ENCODE data around the gene MIPEP. TPM values are rescaled to one million over a fixed set of nuclear protein-coding genes. Genes with fewer than 3 reads are reported as not detected.

MIPEP gene
- total and polyA plus RNA-seq, 2 donors = 12.6 to 16.6 TPM

DNA sequence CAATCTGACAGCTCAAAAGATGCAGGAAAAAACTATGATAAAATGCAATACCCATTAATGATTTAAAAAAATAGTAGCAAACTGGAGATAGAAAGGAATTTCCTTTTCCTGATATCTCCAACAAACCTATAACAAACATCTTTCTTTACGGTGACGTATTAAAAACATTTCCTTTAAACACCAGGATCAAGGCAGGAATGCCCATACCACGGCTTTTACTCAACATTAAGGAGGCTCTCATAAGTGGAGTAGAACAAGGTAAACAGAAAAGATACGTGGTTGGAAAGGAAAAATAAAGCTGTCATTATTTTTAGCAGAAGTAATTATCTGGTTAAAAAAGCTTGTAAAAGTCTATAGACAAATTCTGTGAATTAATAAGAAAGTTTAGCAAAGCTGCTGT is 61.1 kb downstream of the MIPEP start:
- H3K36me3 ChIP-seq (ENCODE audit: insufficient read depth) = no peaks in the 10 kb centered on the region
- no peaks in the 10 kb centered on the region for H3K4me1 ChIP-seq (ENCODE audit: insufficient read depth)
- DNase-seq (ENCODE audit: extremely low spot score) = no peak
- WGBS = 79% methylated on average over 4 of the region's 4 CpGs
- no peak overlapping the region for H3K4me3 ChIP-seq (ENCODE audit: low read depth, low read length)
- no peak overlapping the region for H3K27ac ChIP-seq (ENCODE audit: low read depth)

- 68% methylated on average over 2 of the region's 2 CpGs for WGBS
- Histone ChIP-seq H3K4me3 (ENCODE audit: low read depth, low read length) (no peak overlapping the region), H3K36me3 (ENCODE audit: insufficient read depth) (no peaks in the 10 kb centered on the region)
These were observed 64.0 kb downstream of the MIPEP start for GRCh38 chr13:23825179-23825578.

DNA sequence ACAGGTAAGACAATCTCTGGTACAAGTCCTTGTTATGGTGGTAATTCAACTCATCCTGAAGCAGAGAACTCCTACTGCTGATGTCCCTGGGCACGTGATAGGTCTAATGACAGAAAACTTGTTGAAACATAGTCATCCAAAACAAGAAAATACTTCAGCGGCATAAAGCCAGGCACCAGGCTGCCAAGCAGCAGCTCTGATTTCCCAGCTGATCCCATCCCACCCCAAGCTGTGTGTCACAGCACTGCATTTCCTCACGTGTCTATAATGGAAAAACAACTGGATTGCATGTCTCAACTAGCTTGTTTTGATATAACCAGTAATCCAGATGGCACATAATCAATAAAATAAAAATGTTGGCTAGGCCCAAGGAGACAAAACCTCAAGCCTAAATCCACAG is 64.8 kb downstream of the MIPEP start:
- DNase-seq (ENCODE audit: extremely low spot score) = no peak

More at GRCh38 chr13:23825179-23825578, 64.0 kb downstream of the MIPEP start:
- DNase-seq (ENCODE audit: extremely low spot score) = no peak
- no peaks in the 10 kb centered on the region for H3K4me1 ChIP-seq (ENCODE audit: insufficient read depth)
- H3K27ac ChIP-seq (ENCODE audit: low read depth) = no peak overlapping the region

DNA sequence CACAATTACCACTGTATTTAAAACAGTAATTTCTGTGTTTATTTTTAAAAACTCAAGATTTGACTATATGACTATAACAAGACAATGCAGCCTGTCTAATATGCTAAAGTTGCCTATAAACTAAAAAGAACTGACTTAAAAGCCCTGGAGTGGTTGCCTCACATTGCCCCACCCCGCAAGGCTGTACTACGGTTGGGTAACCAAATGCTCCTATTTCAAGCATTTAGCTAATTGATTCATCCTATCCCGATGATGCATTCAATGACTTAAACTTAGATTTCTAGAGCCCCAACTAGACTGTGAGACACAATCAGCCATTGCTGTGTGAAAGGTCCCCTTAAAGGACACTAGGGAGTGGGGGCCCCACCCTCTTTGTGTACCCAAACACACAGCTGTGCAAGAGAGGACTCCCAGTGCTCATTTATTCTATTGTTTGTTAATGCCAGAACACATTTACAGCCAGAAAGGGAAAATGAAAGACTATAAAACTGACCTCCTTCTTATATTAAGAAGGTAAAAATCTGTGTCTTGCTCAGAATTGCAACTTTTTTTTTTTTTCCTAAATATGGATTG is 66.9 kb downstream of the MIPEP start:
- no peak for DNase-seq (ENCODE audit: extremely low spot score)
- WGBS = 90% methylated on average over 3 of the region's 3 CpGs
- Histone ChIP-seq H3K4me3 (ENCODE audit: low read depth, low read length) (no peak overlapping the region), H3K36me3 (ENCODE audit: insufficient read depth) (no peaks in the 10 kb centered on the region), H3K27ac (ENCODE audit: low read depth) (no peak overlapping the region), H3K4me1 (ENCODE audit: insufficient read depth) (no peaks in the 10 kb centered on the region)

More for the DNA sequence above, 64.8 kb downstream of the MIPEP start:
- no peaks in the 10 kb centered on the region for H3K36me3 ChIP-seq (ENCODE audit: insufficient read depth)
- WGBS = 63% methylated on average over 3 of the region's 3 CpGs
- H3K27ac ChIP-seq (ENCODE audit: low read depth) = no peak overlapping the region
- no peaks in the 10 kb centered on the region for H3K4me1 ChIP-seq (ENCODE audit: insufficient read depth)
- H3K4me3 ChIP-seq (ENCODE audit: low read depth, low read length) = no peak overlapping the region

GRCh38 chr13:23820530-23820929 is 68.7 kb downstream of the MIPEP start:
- no peak overlapping the region for H3K27ac ChIP-seq (ENCODE audit: low read depth)
- H3K36me3 ChIP-seq (ENCODE audit: insufficient read depth) = no peaks in the 10 kb centered on the region
- H3K4me3 ChIP-seq (ENCODE audit: low read depth, low read length) = no peak overlapping the region
- no peak for DNase-seq (ENCODE audit: extremely low spot score)
- 72% methylated on average over 3 of the region's 3 CpGs for WGBS
- H3K4me1 ChIP-seq (ENCODE audit: insufficient read depth) = no peaks in the 10 kb centered on the region

DNA sequence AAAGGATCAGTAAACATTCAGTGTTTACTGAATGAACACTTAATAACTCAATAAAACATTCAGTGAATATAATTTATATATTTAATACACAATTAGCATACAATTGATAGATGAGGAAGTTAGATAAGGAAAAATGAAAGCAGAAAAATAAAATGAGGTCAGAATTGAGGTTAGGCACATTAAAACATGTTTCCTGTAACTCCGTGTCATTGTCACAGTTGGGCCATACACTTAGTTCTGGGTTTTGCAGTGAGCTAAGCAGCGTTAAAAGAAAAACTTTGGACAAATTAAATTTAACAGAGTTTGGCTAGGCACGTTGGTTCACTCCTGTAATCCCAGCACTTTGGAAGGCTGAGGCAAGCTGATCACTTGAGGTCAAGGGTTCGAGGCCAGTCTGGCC is 71.4 kb downstream of the MIPEP start:
- no peak for DNase-seq (ENCODE audit: extremely low spot score)
- no peak overlapping the region for H3K4me3 ChIP-seq (ENCODE audit: low read depth, low read length)
- H3K4me1 ChIP-seq (ENCODE audit: insufficient read depth) = no peaks in the 10 kb centered on the region
- 85% methylated on average over 4 of the region's 4 CpGs for WGBS
- H3K36me3 ChIP-seq (ENCODE audit: insufficient read depth) = no peaks in the 10 kb centered on the region
- no peak overlapping the region for H3K27ac ChIP-seq (ENCODE audit: low read depth)

DNA sequence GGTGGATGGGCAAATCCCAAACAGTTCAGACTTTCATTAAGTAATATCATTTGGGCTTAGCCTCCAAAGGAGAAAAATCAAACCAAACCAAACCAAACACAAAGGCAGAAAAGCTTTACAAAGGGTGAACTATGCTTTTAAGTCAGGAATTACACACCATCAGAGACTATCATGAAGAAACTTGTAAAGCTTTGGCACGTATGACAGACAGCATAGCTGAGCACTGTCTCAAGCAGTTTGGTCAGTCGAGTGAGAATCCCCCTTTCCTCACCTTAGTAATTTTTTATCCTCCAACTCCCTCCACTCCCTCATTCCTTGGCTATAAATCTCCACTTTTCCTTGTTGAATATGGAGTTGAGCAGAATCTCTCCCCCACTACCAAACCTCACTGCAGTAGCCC is 72.1 kb downstream of the MIPEP start:
- Histone ChIP-seq H3K4me1 (ENCODE audit: insufficient read depth) (no peaks in the 10 kb centered on the region), H3K36me3 (ENCODE audit: insufficient read depth) (no peaks in the 10 kb centered on the region), H3K27ac (ENCODE audit: low read depth) (no peak overlapping the region), H3K4me3 (ENCODE audit: low read depth, low read length) (no peak overlapping the region)
- no peak for DNase-seq (ENCODE audit: extremely low spot score)
- 81% methylated on average over 2 of the region's 2 CpGs for WGBS

- no peak for DNase-seq (ENCODE audit: extremely low spot score)
These were observed 75.6 kb downstream of the MIPEP start for GRCh38 chr13:23813635-23814034.

DNA sequence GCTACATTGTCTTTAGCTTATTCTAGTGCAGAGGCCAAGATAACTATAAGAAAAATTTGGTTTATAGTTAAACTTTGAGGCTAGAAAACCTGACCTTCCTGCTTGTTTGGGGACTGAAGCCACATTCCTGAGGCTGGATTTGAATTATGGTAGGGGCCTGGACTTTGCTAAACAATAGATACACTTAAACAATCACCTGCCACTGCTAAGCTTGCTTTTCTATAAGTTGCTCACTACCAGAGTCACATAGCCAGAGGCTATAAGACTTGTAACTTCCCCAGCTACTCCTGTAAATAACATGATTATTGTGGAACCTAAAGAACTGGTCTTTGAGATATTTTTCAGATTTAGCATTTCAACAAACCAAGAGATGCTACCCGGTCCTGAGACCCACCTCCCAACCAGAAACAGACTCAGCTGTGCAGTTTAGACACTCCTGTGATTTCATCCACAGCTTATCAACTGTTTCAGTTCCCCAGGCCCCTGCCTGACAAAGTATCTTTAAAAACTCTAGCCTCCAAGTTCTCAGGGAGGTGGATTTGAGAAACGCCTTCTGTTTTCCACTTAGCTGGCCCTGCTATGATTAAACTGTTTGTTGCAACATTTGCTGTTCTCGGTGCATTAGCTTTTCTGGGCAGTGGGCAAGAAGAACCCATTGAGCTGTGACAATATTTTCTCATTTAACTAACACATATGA is 77.7 kb downstream of the MIPEP start:
- Histone ChIP-seq H3K36me3 (ENCODE audit: insufficient read depth) (no peaks in the 10 kb centered on the region), H3K4me3 (ENCODE audit: low read depth, low read length) (no peak overlapping the region), H3K4me1 (ENCODE audit: insufficient read depth) (no peaks in the 10 kb centered on the region), H3K27ac (ENCODE audit: low read depth) (no peak overlapping the region)
- no peak for DNase-seq (ENCODE audit: extremely low spot score)
- WGBS = 63% methylated on average over 3 of the region's 3 CpGs

More at GRCh38 chr13:23813635-23814034, 75.6 kb downstream of the MIPEP start:
- H3K36me3 ChIP-seq (ENCODE audit: insufficient read depth) = no peaks in the 10 kb centered on the region
- WGBS = 93% methylated on average over 3 of the region's 3 CpGs
- H3K4me3 ChIP-seq (ENCODE audit: low read depth, low read length) = no peak overlapping the region
- no peaks in the 10 kb centered on the region for H3K4me1 ChIP-seq (ENCODE audit: insufficient read depth)
- no peak overlapping the region for H3K27ac ChIP-seq (ENCODE audit: low read depth)

DNA sequence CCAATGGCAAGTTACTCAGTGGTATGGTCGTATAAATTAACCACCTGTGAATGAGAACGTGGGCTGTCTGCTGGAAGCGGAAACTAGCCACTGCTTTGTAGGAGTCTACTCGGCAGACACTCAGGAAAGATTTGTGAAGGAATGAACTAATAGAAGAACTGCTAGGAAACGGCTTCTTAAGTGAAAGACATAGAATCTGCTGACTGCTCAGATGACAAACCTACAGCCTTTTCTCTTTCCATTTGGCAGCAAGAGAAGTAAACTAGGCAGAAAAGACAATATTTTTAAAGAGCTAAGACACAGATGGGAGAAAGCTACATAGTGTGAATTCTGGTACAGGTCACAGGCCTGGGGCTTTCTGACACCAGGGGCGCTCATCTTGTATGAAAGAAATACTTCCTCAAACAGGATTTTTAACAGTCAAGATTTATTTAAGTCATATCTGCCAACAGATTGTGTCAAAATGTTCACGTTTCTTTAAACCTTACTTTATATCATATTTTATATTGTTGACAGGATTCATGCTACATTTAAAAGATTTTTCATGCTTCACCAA is 78.4 kb downstream of the MIPEP start:
- Histone ChIP-seq H3K4me3 (ENCODE audit: low read depth, low read length) (no peak overlapping the region), H3K4me1 (ENCODE audit: insufficient read depth) (no peaks in the 10 kb centered on the region), H3K27ac (ENCODE audit: low read depth) (no peak overlapping the region), H3K36me3 (ENCODE audit: insufficient read depth) (no peaks in the 10 kb centered on the region)
- WGBS = 55% methylated on average over 7 of the region's 7 CpGs
- no peak for DNase-seq (ENCODE audit: extremely low spot score)

DNA sequence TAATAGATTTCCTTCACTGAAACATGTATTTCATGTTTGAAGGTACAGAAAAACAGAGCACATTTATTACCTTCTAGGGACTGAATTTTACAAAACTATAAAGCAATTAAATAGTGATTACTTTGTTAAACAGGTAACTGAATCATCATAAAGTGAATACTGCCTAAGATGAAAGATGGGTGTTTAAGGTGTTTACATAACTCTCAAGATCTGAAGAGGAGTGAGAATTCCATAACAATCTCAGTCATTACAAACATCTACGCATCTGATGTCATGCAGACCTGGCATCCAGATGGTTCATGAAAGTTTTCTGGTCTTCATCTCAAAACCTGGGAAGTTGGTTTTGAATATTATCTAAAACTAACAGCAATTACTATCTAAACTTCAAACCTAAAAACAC is 80.4 kb downstream of the MIPEP start:
- WGBS = 84% methylated on average over 1 of the region's 1 CpG
- no peak for DNase-seq (ENCODE audit: extremely low spot score)
- no peak overlapping the region for H3K27ac ChIP-seq (ENCODE audit: low read depth)

GRCh38 chr13:23806874-23807526 is 82.2 kb downstream of the MIPEP start:
- WGBS = 50% methylated on average over 4 of the region's 4 CpGs

More for the DNA sequence above, 80.4 kb downstream of the MIPEP start:
- no peaks in the 10 kb centered on the region for H3K36me3 ChIP-seq (ENCODE audit: insufficient read depth)
- H3K4me3 ChIP-seq (ENCODE audit: low read depth, low read length) = no peak overlapping the region
- no peaks in the 10 kb centered on the region for H3K4me1 ChIP-seq (ENCODE audit: insufficient read depth)

DNA sequence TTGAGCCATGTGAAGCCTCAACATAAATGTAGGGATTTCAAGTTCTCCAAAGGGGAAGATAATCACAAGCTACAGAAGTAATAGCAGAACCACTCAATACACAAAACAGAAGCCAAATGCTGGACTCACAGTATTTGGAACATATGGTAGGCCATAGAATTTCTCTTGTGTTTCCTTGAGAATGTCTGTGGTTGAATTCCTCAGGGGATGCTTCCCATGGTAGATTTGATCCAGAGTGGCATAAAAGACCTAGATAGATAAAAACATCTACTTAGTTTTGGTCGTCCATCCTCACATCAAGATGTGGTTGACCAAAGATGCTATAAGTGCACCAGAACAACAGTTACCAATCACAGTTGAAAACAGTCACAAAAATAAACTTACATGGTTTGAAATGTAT is 83.4 kb downstream of the MIPEP start:
- no peaks in the 10 kb centered on the region for H3K36me3 ChIP-seq (ENCODE audit: insufficient read depth)
- no peaks in the 10 kb centered on the region for H3K4me1 ChIP-seq (ENCODE audit: insufficient read depth)
- no peak overlapping the region for H3K4me3 ChIP-seq (ENCODE audit: low read depth, low read length)
- no peak for DNase-seq (ENCODE audit: extremely low spot score)
- WGBS = 93% methylated on average over 1 of the region's 1 CpG
- no peak overlapping the region for H3K27ac ChIP-seq (ENCODE audit: low read depth)

More at GRCh38 chr13:23806874-23807526, 82.2 kb downstream of the MIPEP start:
- H3K27ac ChIP-seq (ENCODE audit: low read depth) = no peak overlapping the region
- DNase-seq (ENCODE audit: extremely low spot score) = no peak
- no peak overlapping the region for H3K4me3 ChIP-seq (ENCODE audit: low read depth, low read length)
- H3K36me3 ChIP-seq (ENCODE audit: insufficient read depth) = no peaks in the 10 kb centered on the region
- H3K4me1 ChIP-seq (ENCODE audit: insufficient read depth) = no peaks in the 10 kb centered on the region

DNA sequence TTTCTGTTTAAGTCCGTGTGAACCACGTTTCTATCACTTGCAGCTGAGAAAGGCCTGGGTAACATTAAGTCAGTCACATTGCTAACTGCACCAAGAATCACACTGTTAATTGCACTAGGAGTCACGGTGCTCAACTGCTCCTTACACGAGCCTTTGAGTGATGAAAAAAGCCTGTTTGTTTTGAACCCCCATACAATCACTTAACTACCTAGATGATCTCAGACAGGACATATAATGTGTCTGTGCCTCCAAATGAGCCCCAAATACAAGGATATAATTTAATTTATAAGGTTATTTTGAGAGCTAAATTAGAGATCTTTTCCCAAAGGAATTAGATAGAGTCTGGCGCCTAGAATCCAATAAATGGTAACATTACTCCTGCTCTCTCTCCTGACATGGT is 84.1 kb downstream of the MIPEP start:
- DNase-seq (ENCODE audit: extremely low spot score) = no peak
- no peaks in the 10 kb centered on the region for H3K36me3 ChIP-seq (ENCODE audit: insufficient read depth)
- H3K27ac ChIP-seq (ENCODE audit: low read depth) = no peak overlapping the region
- H3K4me1 ChIP-seq (ENCODE audit: insufficient read depth) = no peaks in the 10 kb centered on the region
- no peak overlapping the region for H3K4me3 ChIP-seq (ENCODE audit: low read depth, low read length)
- whole genome bisulfite sequencing = 94% methylated on average over 5 of the region's 5 CpGs

Measured in urinary bladder (tissue), 4 donors.